H9 (cell line): Measurements from ENCODE around the gene MYRIP. TPM values are rescaled to one million over a fixed set of nuclear protein-coding genes. Genes with fewer than 3 reads are reported as not detected.

Experiments
- DNase-seq: peaks from one replicate; pipeline ENCODE4 v3.0.0-alpha.2; 2017
- H2AFZ ChIP-seq: one replicate; pipeline ENCODE4 v1.6.1; 2013; ENCODE audit warnings: mild to moderate bottlenecking, low read length, control low read depth, moderate library complexity
- H2AK5ac ChIP-seq: 2 replicates; pipeline ENCODE4 v1.6.1; 2013; ENCODE audit warnings: low read length, control low read depth, mixed read lengths; ENCODE audit not compliant: insufficient read length
- H2BK120ac ChIP-seq: one replicate; pipeline ENCODE4 v1.6.1; 2013; ENCODE audit warnings: low read depth, mild to moderate bottlenecking, low read length, control low read depth, inconsistent platforms; ENCODE audit not compliant: poor library complexity, severe bottlenecking
- H2BK12ac ChIP-seq: 2 replicates; pipeline ENCODE4 v1.6.1; 2013; ENCODE audit warnings: low read length, control low read depth, mixed read lengths, low read depth; ENCODE audit not compliant: insufficient read length
- H2BK15ac ChIP-seq: 2 replicates; pipeline ENCODE4 v1.6.1; 2013; ENCODE audit warnings: low read depth, low read length, control low read depth
- H2BK20ac ChIP-seq: one replicate; pipeline ENCODE4 v1.6.1; 2013; ENCODE audit warnings: low read depth, mild to moderate bottlenecking, low read length, control low read depth, inconsistent platforms; ENCODE audit not compliant: poor library complexity, severe bottlenecking
- H2BK5ac ChIP-seq: 2 replicates; pipeline ENCODE4 v1.6.1; 2013; ENCODE audit warnings: low read length, control low read depth, mixed read lengths; ENCODE audit not compliant: insufficient read length
- H3K14ac ChIP-seq: 2 replicates; pipeline ENCODE4 v1.6.1; 2013; ENCODE audit warnings: low read length, control low read depth; ENCODE audit not compliant: insufficient read depth
- H3K18ac ChIP-seq: 2 replicates; pipeline ENCODE4 v1.6.1; 2013; ENCODE audit warnings: low read depth, mild to moderate bottlenecking, mixed read lengths, low read length, control low read depth; ENCODE audit not compliant: insufficient read length
- H3K23ac ChIP-seq: 2 replicates; pipeline ENCODE4 v1.6.1; 2013; ENCODE audit warnings: low read length, control low read depth, mixed read lengths, low read depth; ENCODE audit not compliant: insufficient read length
- H3K23me2 ChIP-seq: 2 replicates; pipeline ENCODE4 v1.6.1; 2013; ENCODE audit warnings: low read depth, mild to moderate bottlenecking, mixed read lengths, low read length, control low read depth; ENCODE audit not compliant: insufficient read length, poor library complexity, severe bottlenecking
- H3K27ac ChIP-seq: 2 replicates; pipeline ENCODE4 v1.5.1; 2013; ENCODE audit warnings: low read length, control low read depth, mixed read lengths, low read depth; ENCODE audit not compliant: insufficient read length
- H3K27me3 ChIP-seq: 2 replicates; pipeline ENCODE4 v1.6.1; 2013; ENCODE audit warnings: low read length, control low read depth, inconsistent platforms; ENCODE audit not compliant: insufficient read depth
- H3K4ac ChIP-seq: 2 replicates; pipeline ENCODE4 v1.6.1; 2013; ENCODE audit warnings: low read depth, mild to moderate bottlenecking, control low read depth, inconsistent platforms, low read length, moderate library complexity
- H3K4me1 ChIP-seq: 2 replicates; pipeline ENCODE4 v1.6.1; 2013; ENCODE audit warnings: low read length, control low read depth, inconsistent platforms; ENCODE audit not compliant: insufficient read depth
- H3K4me2 ChIP-seq: 2 replicates; pipeline ENCODE4 v1.6.1; 2013; ENCODE audit warnings: low read length, control low read depth, mixed read lengths; ENCODE audit not compliant: insufficient read length, insufficient read depth
- H3K56ac ChIP-seq: 2 replicates; pipeline ENCODE4 v1.6.1; 2013; ENCODE audit warnings: low read depth, mild to moderate bottlenecking, mixed read lengths, low read length, control low read depth; ENCODE audit not compliant: insufficient read length
- H3K79me1 ChIP-seq: 2 replicates; pipeline ENCODE4 v1.6.1; 2013; ENCODE audit warnings: low read depth, mild to moderate bottlenecking, moderate library complexity, low read length, control low read depth, inconsistent platforms; ENCODE audit not compliant: insufficient read depth, poor library complexity, severe bottlenecking
- H3K79me2 ChIP-seq: 2 replicates; pipeline ENCODE4 v1.6.1; 2013; ENCODE audit warnings: low read length, control low read depth, inconsistent platforms; ENCODE audit not compliant: insufficient read depth
- H3K9ac ChIP-seq: 2 replicates; pipeline ENCODE4 v1.6.1; 2013; ENCODE audit warnings: low read length, control low read depth, mixed read lengths; ENCODE audit not compliant: insufficient read length; ENCODE audit errors: extremely low read depth
- H3K9me3 ChIP-seq: one replicate; pipeline ENCODE4 v1.6.1; 2013; ENCODE audit warnings: low read depth, low read length, inconsistent platforms; ENCODE audit not compliant: control insufficient read depth
- H3T11ph ChIP-seq: one replicate; pipeline ENCODE4 v1.6.1; 2013; ENCODE audit warnings: mild to moderate bottlenecking, low read length, control low read depth, inconsistent platforms
- H4K20me1 ChIP-seq: one replicate; pipeline ENCODE4 v1.6.1; 2013; ENCODE audit not compliant: control insufficient read depth, insufficient read length, insufficient read depth
- H4K5ac ChIP-seq: 2 replicates; pipeline ENCODE4 v1.6.1; 2013; ENCODE audit warnings: low read depth, mild to moderate bottlenecking, mixed read lengths, low read length, control low read depth; ENCODE audit not compliant: insufficient read length
- H4K8ac ChIP-seq: replicated peaks from 2 replicates; pipeline ENCODE4 v1.6.1; 2013; ENCODE audit warnings: low read length, control low read depth, mixed read lengths, low read depth; ENCODE audit not compliant: insufficient read length
- H4K91ac ChIP-seq: 2 replicates; pipeline ENCODE4 v1.6.1; 2013; ENCODE audit warnings: low read depth, mild to moderate bottlenecking, moderate library complexity, mixed read lengths, low read length, control low read depth; ENCODE audit not compliant: insufficient read length
- H3K27ac Mint-ChIP-seq, 3 experiments: 2 replicates in 2 of 3; 3 replicates in 1 of 3; pipeline ENCODE4 v1.8.0; 2020 to 2021; ENCODE audit warnings: mixed read lengths in 3 of 3, mild to moderate bottlenecking in 1 of 3, moderate library complexity in 1 of 3
- H3K27me3 Mint-ChIP-seq: 2 replicates; pipeline ENCODE4 v1.8.0; 2021; ENCODE audit warnings: low read depth, mild to moderate bottlenecking, moderate library complexity, mixed read lengths
- H3K36me3 Mint-ChIP-seq, 3 experiments: 2 replicates in 2 of 3; 3 replicates in 1 of 3; pipeline ENCODE4 v1.8.0; 2020 to 2021; ENCODE audit warnings: low read depth in 3 of 3, mixed read lengths in 3 of 3; ENCODE audit not compliant: insufficient read depth in 1 of 3
- H3K4me1 Mint-ChIP-seq, 2 experiments: 2 replicates each; pipeline ENCODE4 v1.8.0; 2020; ENCODE audit warnings: mixed read lengths in 2 of 2
- H3K4me3 Mint-ChIP-seq, 2 experiments: 2 replicates in 1 of 2; 3 replicates in 1 of 2; pipeline ENCODE4 v1.8.0; 2020 to 2021; ENCODE audit warnings: mild to moderate bottlenecking in 2 of 2, mixed read lengths in 2 of 2, moderate library complexity in 1 of 2
- H3K9me3 Mint-ChIP-seq, 2 experiments: 2 replicates in 1 of 2; 3 replicates in 1 of 2; pipeline ENCODE4 v1.8.0; 2020; ENCODE audit warnings: mild to moderate bottlenecking in 2 of 2, mixed read lengths in 2 of 2, moderate library complexity in 1 of 2
- WGBS: extraction: QIAGEN DNeasy Blood & Tissue Kit; methylation state at CpG from one replicate; pipeline ENCODE4 v1.1.7; 2013; ENCODE audit warnings: missing lambda C conversion rate, low lambda C conversion rate, mixed read lengths; ENCODE audit not compliant: insufficient read length; ENCODE audit errors: extremely low coverage; 5-methylcytosine and 5-hydroxymethylcytosine counted together
- total RNA-seq: library from RNA; stranded (reverse); gene quantifications from 2 replicates; pipeline ENCODE4 v1.2.1, GENCODE V29; 2021
- TF ChIP-seq, protein P1 (sequence below): fragments of 200-600 bp; sonication (generic); conservative IDR thresholded peaks from 3 replicates; pipeline ENCODE4 v1.8.0; 2021; ENCODE audit warnings: antibody characterized with exemption, mild to moderate bottlenecking

MYRIP gene
- total RNA-seq, 1 experiment from 2014 or later = 1.8 TPM

DNA sequence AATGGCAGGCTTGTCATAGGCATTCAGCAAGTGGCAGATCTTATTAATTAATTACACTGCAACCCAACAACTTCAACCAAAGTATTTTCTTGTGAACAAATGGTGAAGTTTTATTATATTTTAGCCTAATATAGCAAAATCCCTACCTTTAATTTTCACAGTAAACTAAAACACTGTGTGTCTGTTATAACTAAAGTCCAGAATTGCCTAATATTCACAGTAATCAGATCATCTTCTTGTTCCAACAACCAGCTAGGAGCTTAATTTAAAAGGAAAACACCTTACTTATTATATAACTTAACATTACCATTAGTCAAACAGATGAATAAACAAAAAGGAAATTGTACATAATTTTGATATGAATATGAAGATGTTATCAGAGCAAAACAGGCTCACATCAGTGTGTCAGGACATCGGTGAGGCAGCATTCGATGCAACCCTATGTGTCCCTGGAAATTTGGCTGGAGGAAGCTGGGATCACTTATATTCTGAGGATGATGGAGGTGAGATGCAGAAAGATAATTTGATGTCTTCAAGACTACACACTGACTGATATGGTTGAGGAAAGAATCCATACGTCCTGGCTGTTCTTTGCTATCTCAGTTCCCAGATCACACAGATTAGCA, 310.8 kb downstream of the MYRIP start:
- Histone ChIP-seq H3K79me2 (no peaks in the 10 kb centered on the region), H3K23ac (no peak overlapping the region), H3K9me3 (no peaks in the 10 kb centered on the region), H2BK20ac (no peak overlapping the region), H2BK12ac (no peak overlapping the region), H2BK5ac (no peak overlapping the region), H4K5ac (no peak overlapping the region), H3K79me1 (no peaks in the 10 kb centered on the region), H3K4me2 (no peak overlapping the region), H2AK5ac (no peak overlapping the region), H3K4me1 (no peaks in the 10 kb centered on the region), H2BK15ac (no peak overlapping the region), H3K9ac (no peak overlapping the region), H4K91ac (no peak overlapping the region), H2AFZ (no peak overlapping the region), H4K20me1 (no peaks in the 10 kb centered on the region), H3K4ac (no peak overlapping the region), H4K8ac (no peak overlapping the region), H3K27me3 (no peaks in the 10 kb centered on the region), H3K18ac (no peak overlapping the region), H3K56ac (no peak overlapping the region), H2BK120ac (no peak overlapping the region), H3T11ph (no peak overlapping the region), H3K14ac (no peak overlapping the region), H3K27ac (no peak overlapping the region), H3K23me2 (no peaks in the 10 kb centered on the region)
- TF ChIP-seq, protein P1, sequence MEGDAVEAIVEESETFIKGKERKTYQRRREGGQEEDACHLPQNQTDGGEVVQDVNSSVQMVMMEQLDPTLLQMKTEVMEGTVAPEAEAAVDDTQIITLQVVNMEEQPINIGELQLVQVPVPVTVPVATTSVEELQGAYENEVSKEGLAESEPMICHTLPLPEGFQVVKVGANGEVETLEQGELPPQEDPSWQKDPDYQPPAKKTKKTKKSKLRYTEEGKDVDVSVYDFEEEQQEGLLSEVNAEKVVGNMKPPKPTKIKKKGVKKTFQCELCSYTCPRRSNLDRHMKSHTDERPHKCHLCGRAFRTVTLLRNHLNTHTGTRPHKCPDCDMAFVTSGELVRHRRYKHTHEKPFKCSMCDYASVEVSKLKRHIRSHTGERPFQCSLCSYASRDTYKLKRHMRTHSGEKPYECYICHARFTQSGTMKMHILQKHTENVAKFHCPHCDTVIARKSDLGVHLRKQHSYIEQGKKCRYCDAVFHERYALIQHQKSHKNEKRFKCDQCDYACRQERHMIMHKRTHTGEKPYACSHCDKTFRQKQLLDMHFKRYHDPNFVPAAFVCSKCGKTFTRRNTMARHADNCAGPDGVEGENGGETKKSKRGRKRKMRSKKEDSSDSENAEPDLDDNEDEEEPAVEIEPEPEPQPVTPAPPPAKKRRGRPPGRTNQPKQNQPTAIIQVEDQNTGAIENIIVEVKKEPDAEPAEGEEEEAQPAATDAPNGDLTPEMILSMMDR = no peak
- Mint-ChIP-seq H3K27ac (no peak overlapping the region), H3K27me3 (no peaks in the 10 kb centered on the region; the same call in 1 of the 2 replicates), H3K4me3 (no peak overlapping the region), H3K9me3 (no peaks in the 10 kb centered on the region), H3K36me3 (no peaks in the 10 kb centered on the region), H3K4me1 (no peaks in the 10 kb centered on the region)
- no peak for DNase-seq
- no CpG with 5 or more reads among the region's 3 CpGs for WGBS
